HG03097 (cell line): ENCODE measurements around the gene GNL2.

ENCODE experiments used
- ATAC-seq: cut with Tn5 transposase; IDR thresholded peaks from one replicate; pipeline ENCODE4 v1.9.1; 2021; ENCODE audit not compliant: unreplicated experiment, low FRiP score

The GNL2 gene

DNA sequence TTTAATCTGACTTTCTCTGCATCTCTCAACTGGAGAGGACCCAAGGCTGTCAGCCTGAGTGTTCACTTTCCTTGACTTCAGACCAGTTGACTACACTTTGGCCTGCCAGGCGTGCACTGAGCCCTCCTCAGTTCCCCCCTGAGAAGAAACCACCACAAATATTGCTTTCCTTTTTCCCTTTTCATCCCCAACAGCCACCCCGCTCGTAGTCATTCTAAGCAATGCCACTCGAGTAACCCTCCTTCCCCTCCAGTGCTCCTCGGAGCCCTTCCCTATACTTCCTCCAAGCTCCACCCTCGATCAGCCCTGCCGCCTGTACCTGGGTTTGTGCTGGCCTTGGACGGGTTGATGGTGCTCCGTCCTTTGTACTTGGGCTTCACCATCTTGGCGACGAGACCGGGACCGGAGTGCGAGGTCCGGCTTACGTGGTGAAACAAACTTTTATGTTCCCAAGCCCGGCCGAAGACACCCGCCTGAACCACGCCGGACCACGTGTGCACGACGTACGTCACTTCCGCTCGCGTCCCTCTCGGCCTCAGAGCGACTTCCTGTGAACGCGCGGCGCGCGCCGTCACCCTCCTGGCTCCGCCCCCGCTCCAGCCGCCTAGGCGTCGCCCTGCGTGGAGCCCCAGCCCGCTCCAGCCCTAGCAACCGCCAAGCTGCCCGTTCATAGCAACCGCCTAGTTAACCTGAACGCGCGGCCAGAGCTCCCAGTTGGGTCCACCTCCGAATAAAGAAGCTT lies at the start of gene GNL2:
GNL2 (minus strand) TSS at position 498 of the 742 bp plus-strand sequence; CDS start at position 383, 115 bp downstream.
- ATAC-seq = peak; percentile 93

DNA sequence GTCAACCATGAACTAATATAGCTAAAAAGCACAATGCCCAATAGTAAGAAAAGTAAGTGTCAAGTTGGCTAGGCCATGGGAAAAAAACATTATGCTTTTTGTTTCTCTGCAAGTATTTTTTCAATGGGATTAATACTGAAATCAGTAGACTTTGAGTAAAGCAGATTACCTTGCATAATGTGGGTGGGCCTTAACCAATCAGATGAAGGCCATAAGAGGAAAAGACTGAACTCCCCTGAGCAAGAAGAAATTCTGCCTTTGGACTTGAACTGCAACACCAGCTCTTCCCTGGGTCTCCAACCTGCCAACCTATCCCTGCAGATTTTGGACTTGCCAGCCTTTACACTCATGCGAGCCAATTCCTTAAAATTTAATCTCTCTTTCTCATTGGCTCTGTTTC lies 45.3 kb upstream of the GNL2 start:
- ATAC-seq = no peak

DNA sequence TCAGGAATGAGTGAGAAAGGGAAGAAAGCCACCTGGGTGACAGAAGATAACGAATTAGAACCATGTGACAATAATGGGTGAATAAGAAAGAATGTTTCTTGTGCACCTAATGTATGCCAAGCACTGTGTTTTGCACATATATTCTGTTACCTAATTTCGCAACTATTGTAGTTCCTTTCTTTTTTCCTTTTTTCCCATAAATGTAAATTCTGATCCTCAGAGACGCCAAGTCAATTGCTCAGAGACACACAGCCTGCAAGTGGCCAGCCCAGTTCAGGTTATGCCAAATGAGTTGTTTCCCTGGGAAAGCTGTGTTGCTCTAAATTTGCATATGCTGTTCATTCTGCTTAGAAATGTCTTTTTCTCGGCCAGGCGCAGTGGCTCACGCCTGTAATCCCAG lies 40.7 kb upstream of the GNL2 start:
- no peak for ATAC-seq

DNA sequence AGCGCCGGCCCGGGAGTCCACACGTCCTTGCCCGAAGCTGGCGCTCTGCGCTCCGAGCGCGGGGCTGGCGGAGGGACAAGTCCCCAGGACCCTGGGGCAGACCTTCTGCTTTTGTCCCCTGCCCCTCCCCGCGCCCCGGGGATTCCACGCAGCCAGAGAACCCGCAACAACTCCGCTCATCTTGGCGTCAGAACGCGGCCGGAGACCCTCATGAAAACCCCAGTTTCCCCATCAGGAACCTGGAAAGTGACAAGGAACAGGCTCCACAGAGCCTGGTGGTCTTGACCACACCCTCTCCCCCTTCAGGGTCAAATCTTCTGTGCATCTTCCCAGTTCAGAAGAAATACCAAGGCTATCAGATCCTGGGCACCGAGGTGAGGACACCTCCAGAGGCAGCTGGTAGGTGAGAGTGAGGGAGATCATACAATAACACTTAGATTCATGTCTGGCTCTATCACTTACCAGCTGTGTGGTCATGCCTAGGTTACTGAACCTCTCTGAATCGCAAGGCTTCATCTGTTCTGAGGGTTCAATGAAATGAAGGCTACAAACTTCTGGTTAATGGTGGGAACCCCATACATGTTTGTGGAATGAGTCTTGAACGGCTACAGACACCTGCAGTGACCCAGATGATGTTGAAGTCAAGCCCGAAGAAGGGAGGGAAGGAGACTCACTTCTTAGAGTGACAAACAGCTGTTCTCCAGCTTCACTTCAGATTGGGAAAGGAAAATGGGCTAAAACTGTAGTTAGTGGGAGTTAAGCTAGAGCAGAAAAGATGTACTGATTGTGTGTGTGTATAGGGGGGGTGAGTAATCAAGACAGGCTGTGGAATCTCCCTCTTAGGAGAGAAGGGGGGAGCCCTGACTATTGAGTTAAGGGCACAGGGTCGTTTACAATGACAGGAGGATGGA lies 39.5 kb upstream of the GNL2 start:
- ATAC-seq = no peak

DNA sequence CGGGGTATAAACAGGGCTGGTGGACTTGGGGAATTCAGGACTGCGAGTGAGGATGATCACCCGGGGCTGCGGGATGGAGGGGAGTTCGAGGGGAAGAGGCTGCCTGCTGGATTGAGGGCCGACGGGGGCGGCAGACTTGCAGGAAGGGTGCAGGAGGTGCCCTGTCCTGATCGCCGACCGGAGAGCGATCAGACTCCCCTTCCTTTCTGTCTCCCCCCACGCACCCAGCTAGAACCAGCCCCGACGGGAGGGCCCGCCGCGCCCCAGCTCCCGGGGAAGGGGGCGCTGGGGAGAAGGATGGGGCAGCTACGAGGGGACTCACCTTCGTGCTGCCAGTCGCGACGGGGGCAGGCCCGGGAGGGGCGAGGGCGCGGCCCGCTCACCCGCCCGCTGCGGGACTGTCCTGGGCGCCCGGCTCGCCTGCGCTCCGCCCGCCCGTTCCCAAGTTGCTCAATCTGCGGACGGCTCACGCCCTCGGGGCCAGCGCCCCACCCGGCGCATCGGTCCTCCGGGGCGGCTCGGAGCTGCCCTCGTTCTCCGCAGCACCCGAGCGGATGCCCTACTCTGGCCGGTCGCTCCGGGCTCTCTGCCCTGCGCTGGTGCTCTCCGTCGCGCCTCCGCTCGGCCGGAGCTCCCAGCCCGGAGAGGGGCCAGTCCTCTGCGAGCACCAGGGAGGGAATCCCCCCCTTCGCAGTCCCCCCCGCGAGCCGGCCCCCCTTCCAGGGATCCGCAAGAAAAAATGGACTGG lies 38.7 kb upstream of the GNL2 start, which contains the start of gene RSPO1:
RSPO1 (minus strand) TSS at position 649 of the 748 bp plus-strand sequence. CDS start 5,231 bp downstream, outside the sequence.
- no peak for ATAC-seq

DNA sequence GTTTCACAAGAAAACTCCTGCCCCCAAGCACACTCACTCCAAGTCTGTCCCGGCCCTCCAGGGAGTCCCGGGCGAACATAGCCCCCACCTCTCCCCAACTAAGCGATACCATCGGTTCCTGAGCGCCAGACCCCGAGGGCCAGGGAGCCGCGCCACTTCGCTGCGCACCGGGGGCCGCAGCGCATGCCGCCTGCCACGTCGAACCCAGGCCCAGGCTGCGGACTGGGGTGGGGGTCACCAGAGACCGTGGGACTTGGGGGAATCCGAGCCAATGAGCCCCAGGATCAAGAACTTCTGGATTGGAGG lies 38.2 kb upstream of the GNL2 start:
- no peak for ATAC-seq

DNA sequence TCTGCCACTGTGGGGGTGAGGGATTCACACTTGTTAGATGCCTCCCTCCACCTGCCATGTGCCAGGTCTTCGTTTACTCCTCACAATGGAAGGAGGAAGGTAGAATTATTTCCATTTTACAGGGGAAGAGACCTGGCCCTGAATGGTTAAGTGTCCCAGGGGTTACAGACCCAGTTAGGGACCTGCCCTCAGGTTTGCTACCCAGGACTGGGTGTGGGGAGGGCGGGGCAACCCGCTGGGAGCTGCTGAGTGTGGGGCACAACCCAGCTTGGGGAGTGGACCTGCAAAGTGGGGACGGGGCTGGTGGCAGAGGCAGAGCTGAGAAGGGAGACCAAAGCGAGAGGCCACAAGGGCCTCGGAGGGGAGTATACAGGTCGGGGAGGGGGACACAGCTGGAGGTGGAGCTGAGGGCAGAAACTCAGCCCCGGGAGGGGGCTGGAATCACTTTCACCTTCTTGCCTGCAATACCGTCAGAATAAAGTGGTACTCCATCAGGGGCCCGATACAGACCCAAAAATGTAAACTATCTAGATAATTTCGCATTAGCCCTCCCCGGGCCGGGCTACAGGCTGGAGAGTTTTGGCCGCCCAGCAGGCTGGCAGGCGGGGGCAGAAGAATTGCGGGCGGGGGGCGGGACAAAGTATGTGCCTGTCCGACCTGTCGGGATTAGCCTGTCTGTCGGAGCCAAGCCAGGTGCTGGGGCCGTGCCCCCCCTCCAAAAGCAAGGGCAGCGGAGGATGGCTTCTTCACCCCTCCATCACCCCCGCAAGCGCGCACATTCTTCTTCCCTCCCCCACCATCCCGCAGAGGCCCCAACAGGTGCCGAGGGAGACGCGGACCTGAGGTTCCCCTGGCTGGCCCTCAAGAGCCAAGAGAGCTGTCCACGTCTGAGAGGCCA lies 37.6 kb upstream of the GNL2 start:
- ATAC-seq = no peak

DNA sequence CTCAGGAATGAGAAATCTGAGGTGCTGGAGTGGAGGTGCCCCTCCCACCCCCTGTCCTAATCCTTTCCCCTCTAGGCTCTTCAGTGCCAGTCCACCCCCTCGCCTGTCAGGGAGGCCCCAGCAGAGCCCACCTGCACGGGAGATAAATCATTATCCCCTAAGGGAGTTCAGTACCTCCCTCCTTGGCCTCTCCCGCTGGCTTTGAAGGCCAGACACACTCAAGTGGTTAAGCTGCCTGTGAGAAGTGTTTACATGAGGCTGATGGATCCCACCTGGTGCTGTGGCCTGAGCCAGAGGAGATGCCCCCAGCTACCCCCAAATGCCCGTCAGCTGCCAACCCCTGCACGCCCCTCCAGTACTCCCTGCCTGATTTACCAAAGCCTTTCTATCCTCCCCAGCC lies 35.3 kb upstream of the GNL2 start:
- ATAC-seq = no peak

DNA sequence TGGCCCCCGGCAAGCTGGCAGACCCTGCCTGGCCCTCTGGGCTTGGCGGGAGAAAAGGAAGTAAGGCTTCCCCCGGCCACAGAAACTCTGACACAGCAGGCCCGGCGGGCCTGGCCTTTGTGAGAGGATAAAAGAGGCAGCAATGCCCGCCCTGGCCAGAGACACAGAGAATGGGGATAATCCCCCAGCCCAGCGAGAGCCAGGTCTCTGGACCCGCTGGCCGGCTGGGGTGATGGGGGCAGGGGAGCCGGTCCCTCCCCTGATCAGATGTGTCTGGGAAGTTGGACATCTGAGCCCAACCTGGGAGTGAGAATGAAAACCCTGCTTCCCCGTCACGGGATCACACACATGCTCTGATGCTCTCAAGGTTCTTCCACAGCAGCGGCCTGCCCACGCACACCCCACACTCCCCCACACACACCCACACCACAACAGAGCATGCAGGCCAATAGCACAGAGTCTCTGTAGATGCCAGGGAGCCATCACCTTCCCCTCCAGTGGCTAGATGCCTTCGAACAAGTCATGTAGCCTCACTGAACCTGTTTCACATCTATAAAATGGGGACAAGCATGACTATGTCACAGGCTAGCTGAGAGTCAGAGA lies 34.8 kb upstream of the GNL2 start:
- ATAC-seq = no peak

DNA sequence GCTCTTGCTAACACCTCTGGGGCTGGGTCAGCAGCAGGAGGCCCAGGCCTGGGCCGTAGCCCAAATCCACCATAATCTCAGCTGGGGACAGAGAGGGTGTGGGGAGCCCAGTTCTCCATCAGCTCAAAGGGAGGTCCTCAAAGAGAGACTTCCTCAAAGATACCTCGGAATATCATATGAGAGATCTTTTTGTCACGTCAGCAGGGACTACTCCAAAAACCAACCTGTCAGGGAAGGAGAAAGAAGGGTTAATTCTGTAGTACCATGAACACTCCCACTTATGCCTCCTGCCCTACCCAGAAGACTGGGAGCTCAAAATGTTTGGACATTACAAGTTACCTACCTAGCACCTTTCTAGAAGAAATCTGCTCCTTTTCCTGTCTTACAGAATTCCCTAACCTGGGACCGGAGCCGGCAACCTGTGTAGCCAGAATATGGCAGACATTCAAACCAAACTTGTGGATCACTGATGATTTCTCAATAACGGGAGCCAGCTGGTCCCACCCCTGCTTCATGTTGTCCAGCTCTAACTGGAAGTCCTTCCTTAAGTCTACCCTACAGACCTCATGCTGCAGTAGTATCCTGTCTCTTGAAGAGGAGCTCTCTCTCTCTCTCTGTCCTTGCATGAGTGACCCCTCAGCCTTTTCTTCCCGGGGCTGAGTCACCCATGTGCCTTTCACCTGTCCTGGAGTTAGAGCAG lies 34.1 kb upstream of the GNL2 start:
- ATAC-seq = no peak

DNA sequence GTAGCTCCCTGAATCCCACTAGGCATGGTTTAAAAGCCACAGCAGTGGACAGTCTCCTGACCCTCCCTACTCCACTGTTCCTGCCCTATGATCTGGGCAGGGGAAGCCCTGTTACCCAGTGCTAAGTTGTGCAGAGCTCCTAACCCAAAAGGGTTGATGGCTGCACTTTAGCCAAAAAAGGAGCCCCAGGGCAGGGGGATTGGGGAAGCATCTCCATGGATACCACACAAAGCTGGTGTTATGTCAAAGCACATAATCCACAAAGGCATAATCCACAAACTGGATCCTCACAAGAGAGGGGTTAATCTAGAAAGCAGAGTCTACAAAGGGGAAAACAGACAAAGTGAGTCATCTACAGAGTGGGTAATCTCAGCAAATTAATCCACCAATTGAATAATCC lies 33.3 kb upstream of the GNL2 start:
- ATAC-seq = no peak

DNA sequence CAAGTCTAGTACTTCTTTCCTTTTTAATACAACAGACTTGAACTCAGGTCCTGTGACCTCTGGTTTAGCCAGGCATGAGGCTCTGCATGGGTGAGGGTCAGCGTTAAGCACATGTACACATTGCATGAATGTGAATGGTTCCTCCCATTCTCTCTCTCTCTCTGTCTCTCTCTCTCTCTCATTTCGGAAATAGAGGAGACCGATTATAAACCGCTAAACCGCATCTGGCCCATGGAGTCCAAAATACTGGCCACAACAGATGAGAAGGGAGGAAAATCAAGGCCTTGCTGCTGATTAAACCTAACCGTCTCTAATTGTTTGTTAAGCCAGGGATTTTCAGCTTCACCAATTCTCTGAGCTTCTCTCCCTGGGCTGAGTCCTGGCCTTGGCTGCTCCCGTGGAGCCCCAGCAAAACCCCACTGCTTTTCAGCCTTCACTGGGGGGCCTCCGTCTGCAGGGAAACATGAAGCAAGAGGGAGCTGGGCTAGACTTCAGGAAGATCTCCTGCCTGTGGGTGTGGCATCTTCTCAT lies 32.4 kb upstream of the GNL2 start:
- no peak for ATAC-seq

DNA sequence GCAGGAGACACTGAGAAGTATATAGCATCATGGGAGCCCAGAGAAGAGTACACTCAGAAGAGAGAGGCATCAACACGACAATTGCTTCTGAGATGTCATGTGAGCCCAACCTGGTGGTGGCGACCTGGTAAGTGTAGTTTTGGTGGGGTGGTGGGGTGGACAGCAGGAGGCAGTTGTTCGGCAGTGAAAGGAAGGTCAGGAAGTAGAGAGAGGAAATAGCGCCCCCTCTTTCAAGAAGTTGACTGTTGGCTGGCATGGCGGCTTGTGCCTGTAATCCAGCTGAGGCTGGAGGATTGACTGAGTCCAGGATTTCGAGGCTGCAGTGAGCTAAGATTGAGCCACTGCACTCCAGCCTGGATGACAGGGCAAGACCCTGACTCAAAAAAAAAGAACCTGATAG lies 26.4 kb upstream of the GNL2 start:
- no peak for ATAC-seq

DNA sequence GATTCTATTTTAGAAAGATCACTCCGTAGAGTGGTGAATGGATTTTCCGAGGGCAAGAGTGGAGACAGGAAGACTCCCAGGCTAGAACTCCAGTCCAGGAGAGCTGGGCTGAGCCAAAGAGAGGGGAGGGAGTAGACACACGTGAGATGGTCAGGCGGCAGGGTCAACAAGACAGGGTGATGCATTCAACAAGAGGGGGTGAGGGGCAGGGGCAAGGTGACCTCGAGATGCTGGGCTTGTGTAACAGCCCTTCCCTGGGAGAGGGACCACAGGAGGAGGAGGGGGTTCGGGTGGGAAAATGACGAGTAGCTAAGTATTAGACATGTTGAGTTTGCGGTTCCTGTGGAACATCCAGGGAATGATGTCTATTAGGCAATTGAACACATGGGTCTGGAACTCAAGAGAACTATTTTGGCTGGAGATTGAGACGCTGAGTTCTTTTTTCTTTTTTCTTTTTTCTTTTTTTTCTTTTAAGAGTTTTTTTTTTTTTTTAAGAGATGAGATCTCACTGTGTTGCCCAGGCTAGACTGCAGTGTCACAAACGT lies 25.7 kb upstream of the GNL2 start:
- no peak for ATAC-seq

DNA sequence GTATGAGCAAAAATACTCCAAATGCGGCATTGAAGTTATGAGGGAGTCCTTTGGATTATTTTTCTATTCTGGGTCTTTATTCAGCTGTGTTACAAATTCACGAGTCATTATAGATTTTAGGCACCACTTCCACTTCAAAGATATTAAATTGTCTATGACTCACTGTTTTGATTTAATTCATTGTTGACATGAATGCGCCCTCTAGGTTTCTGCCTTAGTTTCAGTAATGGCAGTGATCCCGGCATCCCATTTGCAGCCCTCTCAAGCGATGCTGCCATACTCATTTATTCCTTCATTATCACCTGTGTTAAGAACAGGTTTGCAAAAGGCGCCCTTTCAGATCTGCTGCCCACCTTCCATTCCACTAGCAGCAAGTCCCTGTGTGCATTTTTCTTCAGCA lies 25.0 kb upstream of the GNL2 start:
- no peak for ATAC-seq

DNA sequence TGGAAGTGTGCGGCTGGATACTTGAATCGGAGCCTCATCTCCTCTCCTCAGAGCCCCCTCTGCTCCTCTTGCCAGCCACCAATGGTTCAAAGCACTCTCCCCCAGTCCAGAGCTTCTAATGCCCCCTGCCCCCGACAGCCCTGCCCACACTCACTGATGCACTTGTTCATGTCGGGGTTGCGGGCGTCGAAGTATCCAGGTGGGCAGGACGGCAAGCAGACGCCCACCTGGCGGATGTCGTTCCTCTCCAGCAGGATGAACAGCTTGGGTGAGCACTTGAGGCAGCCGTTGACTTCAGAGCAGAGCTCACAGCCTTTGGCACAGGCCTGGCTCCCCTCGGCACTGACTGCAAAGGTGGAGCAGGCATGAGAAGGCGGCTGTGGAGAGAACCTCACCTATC lies 20.6 kb upstream of the GNL2 start:
- ATAC-seq = no peak

DNA sequence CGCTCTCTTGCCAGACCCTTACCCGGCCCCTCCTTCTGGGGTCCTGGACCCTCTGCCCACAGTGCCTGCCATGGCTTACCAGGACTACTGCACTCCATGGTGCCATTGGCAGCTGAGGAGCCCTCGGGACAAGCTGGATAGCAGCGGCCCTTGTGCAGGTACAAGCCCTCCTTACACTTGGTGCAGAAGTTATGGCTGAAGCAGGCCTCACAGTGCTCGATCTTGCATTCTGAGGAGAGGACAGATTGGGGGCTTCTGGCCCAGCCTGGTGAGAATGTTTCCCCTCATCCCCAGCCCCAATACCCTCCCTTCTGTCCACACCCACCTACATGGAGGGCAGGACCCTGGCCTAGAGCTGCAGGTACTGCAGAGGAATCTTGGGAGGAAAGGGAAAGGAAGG lies 18.4 kb upstream of the GNL2 start:
- no peak for ATAC-seq

DNA sequence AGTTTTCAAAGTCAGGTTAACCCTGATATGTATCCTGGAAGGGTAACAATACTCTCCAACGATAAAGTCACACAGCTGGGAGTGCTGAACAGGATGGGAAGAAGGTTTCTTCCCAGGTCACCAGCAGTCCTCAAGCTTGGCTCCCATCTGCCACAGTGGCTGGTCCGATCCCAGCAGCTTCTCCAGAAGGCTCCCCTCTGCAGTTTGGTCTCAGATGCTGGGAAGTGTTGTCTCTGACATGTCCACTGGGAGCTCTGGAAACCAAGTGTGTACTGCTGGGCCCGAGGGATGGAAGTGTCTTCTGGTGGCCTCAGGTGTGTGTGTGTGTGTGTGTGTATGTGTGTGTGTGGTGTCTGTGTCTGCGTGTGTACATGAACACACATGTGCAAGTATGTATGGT lies 16.4 kb upstream of the GNL2 start:
- ATAC-seq = no peak

DNA sequence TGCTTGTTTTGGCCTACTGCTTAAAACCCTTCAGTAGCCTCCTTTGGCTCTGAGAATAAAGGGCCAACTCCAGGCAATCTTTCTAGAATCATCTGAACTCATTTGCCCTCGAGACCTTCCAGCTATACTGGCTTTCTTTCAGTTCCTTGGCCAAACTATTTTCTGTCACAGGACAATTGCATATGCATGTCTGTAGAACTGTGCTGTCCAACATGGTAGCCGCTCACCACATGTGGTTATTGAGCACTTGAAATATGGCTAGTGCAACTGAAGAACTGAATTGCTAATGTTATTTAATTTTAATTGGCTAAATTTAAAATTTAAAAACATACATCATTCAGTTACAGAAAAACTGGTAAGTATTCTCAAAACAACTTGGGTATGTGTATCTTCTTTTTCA lies 14.3 kb upstream of the GNL2 start:
- ATAC-seq = no peak
